EL (cell line): ENCODE measurements around the gene PLOD2.
A peak's percentile ranks its signal among the peaks of the same experiment; 100 is the strongest.

Source experiments
- DNase-seq: peaks from one replicate; pipeline ENCODE4 v3.0.0-alpha.2; 2016

PLOD2 gene

GRCh38 chr3:146160964-146161662, at the start of gene PLOD2:
TSS of gene PLOD2 (minus strand) at chr3:146161184. CDS start at chr3:146160989, 195 bp downstream.
- DNase-seq: peak; percentile 97

DNA sequence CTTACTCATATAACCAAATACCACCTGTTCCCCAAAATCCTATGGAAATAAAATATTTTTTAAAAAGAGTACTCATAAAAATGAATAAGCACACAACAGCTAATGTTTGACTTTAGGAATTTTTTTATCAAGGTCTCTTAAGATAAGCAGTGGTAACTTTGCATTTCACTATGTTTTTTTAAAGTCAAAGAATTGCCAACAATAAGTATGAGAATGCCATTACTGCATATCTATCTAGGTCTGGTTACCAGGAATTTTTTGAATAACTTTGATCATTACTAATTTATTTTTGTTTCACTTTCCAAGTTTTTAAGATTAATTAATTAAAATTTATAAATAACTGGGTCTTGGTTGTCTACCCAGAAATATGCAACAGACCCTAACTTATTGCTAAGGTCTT, 48.4 kb upstream of the PLOD2 start:
- DNase-seq: no peak

- no peak for DNase-seq
These were observed 42.8 kb upstream of the PLOD2 start for GRCh38 chr3:146203776-146204175.

DNA sequence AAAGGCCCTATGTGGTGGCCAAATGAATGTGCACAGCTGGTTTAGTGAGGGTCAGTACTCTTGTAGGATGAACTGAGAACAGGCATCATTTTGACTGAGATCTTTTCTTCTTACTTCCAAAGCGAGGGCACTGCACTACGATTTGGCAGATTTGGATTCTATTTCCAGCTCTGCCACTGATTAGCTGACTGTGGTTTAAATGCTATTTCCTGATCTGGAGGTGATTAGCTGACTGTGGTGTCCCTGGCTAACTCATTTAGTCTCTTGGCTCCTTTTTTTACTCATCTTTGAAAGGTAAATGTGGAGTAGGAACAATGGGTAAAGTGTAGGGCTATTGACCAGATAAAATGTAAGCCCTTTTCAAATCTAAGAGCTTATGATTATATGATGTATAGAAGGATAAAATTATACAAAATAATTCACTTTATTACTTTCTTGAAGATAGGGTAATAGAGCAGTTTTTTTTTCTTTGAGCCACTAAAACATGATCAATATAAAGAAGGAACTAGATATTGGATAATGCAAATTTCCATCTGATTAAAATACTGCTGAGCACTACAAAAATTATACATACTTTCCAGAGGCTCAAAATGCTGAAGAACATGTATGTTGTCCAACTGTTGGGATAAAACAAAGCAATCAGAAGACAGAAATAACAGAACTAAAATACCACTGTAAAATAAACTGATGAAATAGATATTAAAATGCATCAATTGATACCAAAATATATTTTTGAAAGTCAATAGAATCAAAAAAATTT, 39.7 kb upstream of the PLOD2 start:
- DNase-seq: no peak

- no peak for DNase-seq
These were observed 38.8 kb upstream of the PLOD2 start for GRCh38 chr3:146199762-146200161.

- no peak for DNase-seq
These were observed 35.8 kb upstream of the PLOD2 start for GRCh38 chr3:146196789-146197188.

DNA sequence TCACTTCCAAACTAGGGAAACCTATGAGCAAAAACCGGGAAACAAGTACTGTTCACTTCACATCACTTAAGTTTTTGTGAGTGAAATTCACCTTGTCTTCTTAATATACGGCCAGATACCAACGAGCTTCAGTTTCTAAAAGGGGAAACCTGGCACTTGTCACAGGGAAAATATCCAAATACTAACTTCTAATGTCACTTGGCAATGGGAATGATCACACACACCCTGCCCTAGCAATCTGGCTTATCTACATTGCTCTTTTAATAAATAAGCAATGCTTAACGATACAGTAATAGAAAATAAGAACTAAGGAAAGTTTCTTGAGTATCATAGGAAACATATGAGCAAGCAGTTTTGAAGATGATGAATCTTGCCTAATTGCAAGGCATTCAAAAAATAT, 34.6 kb upstream of the PLOD2 start:
- DNase-seq: no peak

DNA sequence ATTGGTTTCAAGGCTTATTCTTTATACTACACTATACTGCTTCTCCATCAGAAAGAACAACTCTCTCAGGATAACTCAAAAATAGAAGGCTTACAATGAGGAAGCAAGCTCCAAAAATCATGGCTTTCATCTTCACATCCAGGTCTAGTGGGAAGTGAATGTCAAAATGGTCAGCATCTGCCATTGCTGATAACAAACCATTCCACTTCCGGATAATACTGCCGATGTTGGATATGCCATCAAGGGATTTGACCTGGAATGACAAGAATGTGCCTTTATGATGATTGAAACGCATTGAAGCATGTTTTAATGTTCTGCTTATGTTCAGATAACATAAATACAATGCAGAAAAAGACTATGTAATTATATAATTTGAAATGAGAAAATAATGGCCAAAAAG, 34.0 kb upstream of the PLOD2 start:
- no peak for DNase-seq

- no peak for DNase-seq
These were observed 30.1 kb upstream of the PLOD2 start for GRCh38 chr3:146191051-146191450.

- DNase-seq: peak; percentile 65
These were observed 28.7 kb upstream of the PLOD2 start for GRCh38 chr3:146189519-146190173.

GRCh38 chr3:146187334-146187950, 26.5 kb upstream of the PLOD2 start:
- peak; percentile 47 for DNase-seq

- no peak for DNase-seq
These were observed 23.4 kb upstream of the PLOD2 start for GRCh38 chr3:146184241-146185015.

GRCh38 chr3:146181216-146181615, 20.2 kb upstream of the PLOD2 start:
- DNase-seq: no peak

DNA sequence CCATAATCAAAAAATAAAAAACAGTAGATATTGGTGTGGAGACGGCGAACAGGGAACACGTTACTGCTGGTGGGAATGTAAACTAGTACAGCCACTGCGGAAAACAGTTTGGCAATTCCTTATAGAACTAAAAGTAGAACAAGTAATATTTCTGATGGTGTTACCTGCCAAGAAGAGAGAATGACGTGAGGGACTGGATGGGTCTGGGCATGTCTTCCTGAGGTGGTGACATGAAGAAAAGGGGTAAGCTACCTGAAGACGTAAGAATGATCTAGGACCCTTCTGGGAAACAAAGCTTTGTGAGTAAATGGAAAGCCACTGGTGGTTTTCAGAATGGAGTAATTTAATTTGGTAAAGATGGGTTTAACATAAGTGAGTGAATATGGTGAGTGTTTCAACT, 19.4 kb upstream of the PLOD2 start:
- DNase-seq: no peak

GRCh38 chr3:146178006-146178689, 17.2 kb upstream of the PLOD2 start:
- no peak for DNase-seq

DNA sequence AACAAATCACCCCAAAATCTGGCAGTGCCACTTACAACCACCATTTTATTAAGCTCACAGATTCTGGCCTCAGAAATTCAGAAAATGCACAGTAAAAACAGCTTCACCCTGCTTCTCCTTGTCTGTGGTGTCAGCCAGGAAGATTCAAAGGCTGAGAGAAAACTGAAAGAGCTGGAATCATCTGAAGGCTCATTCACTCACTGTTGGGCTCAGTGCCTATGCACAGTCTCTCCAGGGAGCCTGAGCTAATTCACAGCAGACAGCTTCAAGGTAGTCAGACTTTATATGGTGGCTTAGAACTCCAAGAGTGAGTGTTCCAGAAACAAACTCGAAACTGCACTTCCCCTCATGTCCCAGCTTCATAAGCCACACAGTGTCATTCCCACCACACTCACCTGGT, 16.5 kb upstream of the PLOD2 start:
- no peak for DNase-seq

DNA sequence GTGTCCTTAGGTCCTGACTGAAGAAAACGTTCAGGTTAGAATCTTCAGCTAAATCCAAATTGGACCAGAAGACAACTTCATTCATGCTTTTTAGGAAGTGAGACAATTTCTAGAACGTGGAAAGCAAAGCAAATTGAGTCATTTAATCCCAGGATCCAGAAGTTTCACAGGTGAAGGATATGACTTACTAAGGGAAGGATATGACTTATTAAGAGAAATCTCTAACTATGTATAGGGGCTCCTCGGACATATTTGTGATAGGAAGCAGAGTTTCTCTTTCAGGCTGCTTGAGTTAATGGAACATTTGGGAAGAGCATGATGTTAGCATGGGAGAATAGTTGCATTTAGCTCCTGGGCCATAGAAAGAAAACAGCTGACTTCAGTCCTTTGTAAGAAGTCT, 16.1 kb upstream of the PLOD2 start:
- peak; percentile 29 for DNase-seq

- no peak for DNase-seq
These were observed 11.6 kb upstream of the PLOD2 start for GRCh38 chr3:146172586-146172985.

- DNase-seq: no peak
These were observed 9.6 kb upstream of the PLOD2 start for GRCh38 chr3:146170591-146170990.

- DNase-seq: no peak
These were observed 8.9 kb upstream of the PLOD2 start for GRCh38 chr3:146169891-146170290.

DNA sequence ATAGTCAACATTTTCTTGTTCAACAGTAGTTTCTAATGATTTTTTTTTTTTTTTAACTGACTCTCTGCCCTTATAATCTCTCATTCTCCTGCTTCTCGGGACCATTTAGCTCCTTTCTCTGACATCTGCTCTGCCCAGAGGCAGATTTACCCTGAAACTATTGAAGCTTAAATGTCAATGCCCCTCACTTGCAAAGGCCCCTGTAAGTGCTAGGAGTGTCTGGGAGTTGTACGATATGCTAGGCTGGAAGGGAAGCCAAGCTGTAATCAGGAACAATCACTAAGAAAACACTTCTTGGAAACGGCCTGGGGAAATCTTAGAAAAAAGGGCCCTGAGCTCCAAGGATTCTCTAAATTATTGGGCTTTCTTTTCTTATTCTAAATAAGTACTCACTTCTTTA, 5.8 kb upstream of the PLOD2 start:
- DNase-seq: peak; percentile 57

- peak; percentile 95 for DNase-seq
These were observed 5.4 kb upstream of the PLOD2 start for GRCh38 chr3:146166415-146166821.
